GM12878 (cell line): ENCODE measurements around the gene WDR19. TPM values are rescaled to one million over a fixed set of nuclear protein-coding genes. Genes with fewer than 3 reads are reported as not detected.

ENCODE experiments used
- BCL11A ChIP-seq: IDR thresholded peaks from 2 replicates; pipeline ENCODE4 v1.6.1; 2011; ENCODE audit warnings: low read depth, low read length
- CTCF ChIP-seq, 3 experiments: IDR thresholded peaks in 2 of 3; conservative IDR thresholded peaks in 1 of 3; 2 replicates each; pipeline ENCODE4 v1.5.1; 2011; ENCODE audit warnings: low read depth in 3 of 3, low read length in 3 of 3, mild to moderate bottlenecking in 3 of 3, control low read depth in 2 of 3, moderate library complexity in 2 of 3, inconsistent platforms in 1 of 3, mixed read lengths in 1 of 3; ENCODE audit not compliant: control insufficient read depth in 2 of 3, insufficient read depth in 1 of 3; ENCODE audit errors: extremely low read depth in 1 of 3
- E4F1 ChIP-seq: fragments of 450-650 bp; IDR thresholded peaks from 2 replicates; pipeline ENCODE4 v1.6.1; 2018; ENCODE audit warnings: borderline replicate concordance, mild to moderate bottlenecking; ENCODE audit not compliant: partially characterized antibody
- EGR1 ChIP-seq, 2 experiments: IDR thresholded peaks; 1 replicate in 1 of 2; 2 replicates in 1 of 2; pipeline ENCODE4 v1.6.1; 2011 to 2012; ENCODE audit warnings: low read depth in 2 of 2, low read length in 2 of 2, borderline replicate concordance in 1 of 2, mild to moderate bottlenecking in 1 of 2, moderate library complexity in 1 of 2
- HDGF ChIP-seq: fragments of 450-650 bp; IDR thresholded peaks from 2 replicates; pipeline ENCODE4 v1.6.1; 2016; ENCODE audit warnings: antibody characterized with exemption
- HSF1 ChIP-seq: fragments of 150-350 bp; IDR thresholded peaks from 2 replicates; pipeline ENCODE4 v1.6.1; 2014; ENCODE audit warnings: mild to moderate bottlenecking, low read depth, low read length
- MEF2B ChIP-seq: fragments of 450-650 bp; IDR thresholded peaks from 2 replicates; pipeline ENCODE4 v1.6.1; 2018; ENCODE audit warnings: mild to moderate bottlenecking, moderate library complexity; ENCODE audit not compliant: partially characterized antibody, poor library complexity, severe bottlenecking
- MTA3 ChIP-seq: IDR thresholded peaks from 2 replicates; pipeline ENCODE4 v1.6.1; 2012; ENCODE audit warnings: low read length, inconsistent platforms, borderline replicate concordance
- NFYA ChIP-seq: IDR thresholded peaks from 2 replicates; pipeline ENCODE4 v1.6.1; 2011; ENCODE audit warnings: low read depth, mild to moderate bottlenecking, low read length, improper control_type of control experiment, borderline replicate concordance
- NFYB ChIP-seq: IDR thresholded peaks from 2 replicates; pipeline ENCODE4 v1.6.1; 2011; ENCODE audit warnings: low read depth, mild to moderate bottlenecking, low read length, improper control_type of control experiment, moderate library complexity; ENCODE audit not compliant: insufficient read depth
- NR2C2 ChIP-seq: IDR thresholded peaks from 2 replicates; pipeline ENCODE4 v1.6.1; 2011; ENCODE audit warnings: borderline replicate concordance, low read depth; ENCODE audit not compliant: control insufficient read depth, insufficient read length
- TBL1XR1 ChIP-seq: IDR thresholded peaks from 2 replicates; pipeline ENCODE4 v1.6.1; 2012; ENCODE audit warnings: low read depth, low read length, improper control_type of control experiment
- TCF12 ChIP-seq: IDR thresholded peaks from 2 replicates; pipeline ENCODE4 v1.6.1; 2011; ENCODE audit warnings: low read depth, mild to moderate bottlenecking, low read length
- ZBTB40 ChIP-seq: fragments of 450-650 bp; IDR thresholded peaks from 2 replicates; pipeline ENCODE4 v1.6.1; 2016; ENCODE audit warnings: mild to moderate bottlenecking, moderate library complexity, borderline replicate concordance
- polyA plus RNA-seq, 11 experiments: library from polyadenylated mRNA; depleted of rRNA in 4 of 11; unstranded in 6 of 11; stranded (reverse) in 5 of 11; fragments of >200 nt; fragmentation: Nextera tagmentation in 4 of 11; fragmentation: Illumina TruSeq in 1 of 11; extraction: Ambion mirVana in 4 of 11; extraction: Trizol in 1 of 11; gene quantifications; 1 replicate in 1 of 11; 2 replicates in 10 of 11; pipeline versions ENCODE4 v1.2.1 to v1.2.3, GENCODE V29; 2011 to 2016; ENCODE audit warnings: inconsistent platforms in 2 of 11, missing spikeins in 2 of 11, low read depth in 1 of 11
- total RNA-seq, 4 experiments: library from RNA; depleted of rRNA in 3 of 4; stranded (reverse); fragments of >200 nt in 3 of 4; fragmentation: Illumina TruSeq in 1 of 4; extraction: Trizol in 1 of 4; gene quantifications; 2 replicates each; pipeline versions ENCODE4 v1.2.1 to v1.2.3, GENCODE V29; 2013 to 2021

WDR19 gene
- total and polyA plus RNA-seq, 10 of the 15 experiments (the other 5 are each of a cell fraction or from before 2014, with no cell fraction given), result 3.5 to 15.4 (median 7.3) TPM

- TF ChIP-seq E4F1 (no peak), NR2C2 (no peak), MTA3 (no peak), TCF12 (no peak), HDGF (peak; percentile 96), BCL11A (no peak), CTCF (IDR thresholded peaks at IDR 0.05 in 2 of 3, conservative IDR thresholded peaks at IDR 0.05 in 1 of 3; ENCODE audit: control insufficient read depth in 2 of 3, extremely low read depth in 1 of 3, insufficient read depth in 1 of 3, low read depth in 3 of 3, low read length in 3 of 3) (peak; percentile 48 to 59 (median 56)), NFYA (no peak), TBL1XR1 (no peak), NFYB (peak; percentile 65; the same call in 1 of the 2 replicates), MEF2B (no peak), HSF1 (no peak), EGR1 (IDR thresholded peaks at IDR 0.05; ENCODE audit: borderline replicate concordance in 1 of 2, low read depth in 2 of 2, low read length in 2 of 2) (0 out of 3 replicates have a peak, but pooled peaks of 1 of the 2 experiments have one; percentile 20), ZBTB40 (no peak; the same call in 1 of the 2 replicates)
Measured at GRCh38 chr4:39181905-39182638, at the start of gene WDR19 (continued).
